WERI-Rb-1 (cell line): ENCODE results near the gene UBFD1.

ENCODE experiments used
- DNase-seq: peaks from one replicate; pipeline ENCODE4 v3.0.0-alpha.2; 2020
- H3K27ac ChIP-seq: fragments of 250-450 bp; sonication (Bioruptor Pico); 2 replicates; pipeline ENCODE4 v1.5.1; 2020; ENCODE audit warnings: mild to moderate bottlenecking, moderate library complexity
- H3K27me3 ChIP-seq: fragments of 250-450 bp; sonication (Bioruptor Pico); 2 replicates; pipeline ENCODE4 v1.5.1; 2021; ENCODE audit warnings: mild to moderate bottlenecking, low read depth, moderate library complexity; ENCODE audit not compliant: insufficient read depth, severe bottlenecking
- H3K36me3 ChIP-seq: fragments of 250-450 bp; sonication (Bioruptor Pico); 2 replicates; pipeline ENCODE4 v1.5.1; 2020; ENCODE audit warnings: mild to moderate bottlenecking, moderate library complexity
- H3K4me3 ChIP-seq: 2 replicates; pipeline ENCODE4 v1.5.1; 2011; ENCODE audit warnings: low read depth, mild to moderate bottlenecking, control low read depth, low read length
- H3K9me3 ChIP-seq: fragments of 250-450 bp; sonication (Bioruptor Pico); 2 replicates; pipeline ENCODE4 v1.5.1; 2021; ENCODE audit warnings: mild to moderate bottlenecking, moderate library complexity; ENCODE audit not compliant: severe bottlenecking
- TF ChIP-seq, protein P1 (sequence below): IDR thresholded peaks from 2 replicates; pipeline ENCODE4 v1.5.1; 2011; ENCODE audit warnings: low read depth, mild to moderate bottlenecking, control low read depth, inconsistent platforms, low read length

UBFD1 gene

DNA sequence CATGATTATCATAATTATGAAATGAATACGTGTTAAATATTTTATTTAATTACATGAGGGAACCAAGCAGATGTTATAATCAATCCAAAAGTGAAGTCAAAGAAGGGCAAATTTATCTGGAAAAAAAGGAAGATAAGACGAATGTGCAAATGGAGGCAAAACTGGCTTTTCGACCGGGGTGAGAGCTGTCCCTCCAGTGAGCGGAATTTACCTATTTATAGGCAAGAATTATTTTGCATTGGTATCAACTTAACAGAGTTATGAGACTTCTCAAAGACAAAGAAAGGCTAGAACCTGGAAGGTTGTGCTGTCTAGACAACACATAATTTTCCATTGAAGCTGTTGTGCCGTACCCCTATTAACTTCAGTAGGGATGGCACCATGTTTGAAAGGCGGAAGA, 45.8 kb upstream of the UBFD1 start:
- TF ChIP-seq, protein P1, sequence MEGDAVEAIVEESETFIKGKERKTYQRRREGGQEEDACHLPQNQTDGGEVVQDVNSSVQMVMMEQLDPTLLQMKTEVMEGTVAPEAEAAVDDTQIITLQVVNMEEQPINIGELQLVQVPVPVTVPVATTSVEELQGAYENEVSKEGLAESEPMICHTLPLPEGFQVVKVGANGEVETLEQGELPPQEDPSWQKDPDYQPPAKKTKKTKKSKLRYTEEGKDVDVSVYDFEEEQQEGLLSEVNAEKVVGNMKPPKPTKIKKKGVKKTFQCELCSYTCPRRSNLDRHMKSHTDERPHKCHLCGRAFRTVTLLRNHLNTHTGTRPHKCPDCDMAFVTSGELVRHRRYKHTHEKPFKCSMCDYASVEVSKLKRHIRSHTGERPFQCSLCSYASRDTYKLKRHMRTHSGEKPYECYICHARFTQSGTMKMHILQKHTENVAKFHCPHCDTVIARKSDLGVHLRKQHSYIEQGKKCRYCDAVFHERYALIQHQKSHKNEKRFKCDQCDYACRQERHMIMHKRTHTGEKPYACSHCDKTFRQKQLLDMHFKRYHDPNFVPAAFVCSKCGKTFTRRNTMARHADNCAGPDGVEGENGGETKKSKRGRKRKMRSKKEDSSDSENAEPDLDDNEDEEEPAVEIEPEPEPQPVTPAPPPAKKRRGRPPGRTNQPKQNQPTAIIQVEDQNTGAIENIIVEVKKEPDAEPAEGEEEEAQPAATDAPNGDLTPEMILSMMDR = no peak
- Histone ChIP-seq H3K4me3 (no peak overlapping the region), H3K36me3 (peaks cover 28% of the 10 kb centered on the region), H3K9me3 (no peaks in the 10 kb centered on the region), H3K27me3 (no peaks in the 10 kb centered on the region), H3K27ac (no peak overlapping the region)
- DNase-seq = no peak

GRCh38 chr16:23512168-23512695, 45.3 kb upstream of the UBFD1 start:
- H3K9me3 ChIP-seq = no peaks in the 10 kb centered on the region
- DNase-seq = no peak
- H3K4me3 ChIP-seq = no peak overlapping the region
- H3K27ac ChIP-seq = no peak overlapping the region
- TF ChIP-seq, protein P1 = no peak
- H3K36me3 ChIP-seq = peaks cover 23% of the 10 kb centered on the region
- no peaks in the 10 kb centered on the region for H3K27me3 ChIP-seq

GRCh38 chr16:23514381-23515152, 43.0 kb upstream of the UBFD1 start:
- DNase-seq = no peak
- Histone ChIP-seq H3K27ac (no peak overlapping the region), H3K9me3 (no peaks in the 10 kb centered on the region), H3K4me3 (no peak overlapping the region), H3K27me3 (no peaks in the 10 kb centered on the region), H3K36me3 (peaks cover 5% of the 10 kb centered on the region)
- TF ChIP-seq, protein P1 = no peak

DNA sequence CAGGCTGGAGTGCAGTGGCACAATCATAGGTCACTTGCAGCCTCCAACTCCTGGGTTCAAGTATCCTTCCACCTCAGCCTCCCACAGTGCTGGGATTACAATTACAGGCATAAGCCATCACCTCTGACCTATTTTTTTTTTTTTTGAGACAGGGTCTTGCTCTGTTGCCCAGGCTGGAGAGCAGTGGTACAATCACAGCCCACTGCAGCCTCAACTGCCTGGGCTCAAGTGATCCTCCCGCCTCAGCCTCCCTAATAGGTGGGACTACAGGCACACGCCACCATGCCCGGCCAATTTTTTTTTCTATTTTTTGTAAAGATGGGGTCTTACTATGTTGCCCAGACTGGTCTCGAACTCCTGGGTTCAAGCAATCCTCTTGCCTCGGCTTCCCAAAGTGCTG, 41.6 kb upstream of the UBFD1 start:
- Histone ChIP-seq H3K27ac (no peak overlapping the region), H3K36me3 (peaks cover 6% of the 10 kb centered on the region), H3K4me3 (no peak overlapping the region), H3K27me3 (no peaks in the 10 kb centered on the region), H3K9me3 (no peaks in the 10 kb centered on the region)
- TF ChIP-seq, protein P1 = no peak
- no peak for DNase-seq

- TF ChIP-seq, protein P1 = no peak
- Histone ChIP-seq H3K4me3 (no peak overlapping the region), H3K27me3 (no peaks in the 10 kb centered on the region), H3K36me3 (peaks cover 6% of the 10 kb centered on the region), H3K27ac (no peak overlapping the region), H3K9me3 (no peaks in the 10 kb centered on the region)
- no peak for DNase-seq
Observed at GRCh38 chr16:23516366-23517137, 41.0 kb upstream of the UBFD1 start.
